CD4-positive, alpha-beta T cell treated with Interferon gamma for 1 hour (primary cell): ENCODE measurements around the gene SUMO3.

Experiments
- DNase-seq: peaks from one replicate; pipeline ENCODE4 v3.0.0-alpha.2; 2020

The SUMO3 gene

GRCh38 chr21:44778094-44778493 is 39.8 kb downstream of the SUMO3 start:
- DNase-seq, result no peak

- no peak for DNase-seq
Measured at GRCh38 chr21:44774972-44775371, 42.9 kb downstream of the SUMO3 start.

- no peak for DNase-seq
Measured at GRCh38 chr21:44773291-44773932, 44.5 kb downstream of the SUMO3 start.

- DNase-seq, result no peak
Measured at GRCh38 chr21:44771896-44772525, 45.9 kb downstream of the SUMO3 start.

- DNase-seq, result no peak
Measured at GRCh38 chr21:44767834-44768831, 49.7 kb downstream of the SUMO3 start.

GRCh38 chr21:44766818-44767354 is 51.0 kb downstream of the SUMO3 start:
- DNase-seq, result no peak

- no peak for DNase-seq
Measured at GRCh38 chr21:44766014-44766817, 51.6 kb downstream of the SUMO3 start.

GRCh38 chr21:44765231-44766013 is 52.4 kb downstream of the SUMO3 start:
- DNase-seq, result peak; percentile 9

GRCh38 chr21:44764319-44765230 is 53.3 kb downstream of the SUMO3 start:
- no peak for DNase-seq

- DNase-seq, result no peak
Measured at GRCh38 chr21:44763451-44764318, 54.2 kb downstream of the SUMO3 start.

GRCh38 chr21:44763050-44763378 is 54.8 kb downstream of the SUMO3 start:
- DNase-seq, result no peak

GRCh38 chr21:44762221-44763049 is 55.4 kb downstream of the SUMO3 start:
- no peak for DNase-seq

GRCh38 chr21:44761747-44762208 is 56.1 kb downstream of the SUMO3 start:
- DNase-seq, result no peak

GRCh38 chr21:44761011-44761729 is 56.7 kb downstream of the SUMO3 start:
- DNase-seq, result no peak

GRCh38 chr21:44760376-44760775 is 57.5 kb downstream of the SUMO3 start:
- no peak for DNase-seq

- no peak for DNase-seq
Measured at GRCh38 chr21:44759628-44760285, 58.1 kb downstream of the SUMO3 start.
